ENCODE data around the gene OSBP2.

The OSBP2 gene

DNA sequence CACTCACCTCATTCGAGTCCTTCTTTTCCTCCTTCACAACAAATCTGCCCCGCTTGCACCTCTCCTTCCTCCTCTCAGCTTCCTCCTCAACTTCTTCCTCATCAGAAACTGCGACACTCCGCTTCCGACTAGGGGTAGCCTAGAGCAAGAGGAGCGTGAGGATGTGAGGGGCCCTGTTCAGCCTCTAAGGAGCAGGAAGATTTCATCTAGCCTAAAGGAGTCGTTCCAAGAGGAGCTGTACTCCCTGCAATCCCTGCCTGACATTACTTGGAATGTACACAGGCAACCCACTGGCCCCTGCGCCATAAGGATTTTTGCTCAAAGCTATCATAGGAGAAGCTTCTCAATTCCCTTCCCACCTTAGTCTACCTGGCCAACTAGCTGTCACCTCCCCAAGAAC is 239.4 kb downstream of the OSBP2 start:
- Histone ChIP-seq H3K4me3 (ENCODE audit: low read length) (no peak overlapping the region), H3K79me2 (ENCODE audit: low read length) (no peaks in the 10 kb centered on the region), H3K9ac (ENCODE audit: low read length) (no peak overlapping the region), H4K20me1 (ENCODE audit: insufficient read depth, low read length) (no peaks in the 10 kb centered on the region), H3K4me2 (ENCODE audit: low read length) (no peak overlapping the region), H3K36me3 (replicated peaks; ENCODE audit: low read depth, low read length) (peaks cover 84% of the 10 kb centered on the region), H3K9me3 (ENCODE audit: insufficient read depth, low read length) (no peaks in the 10 kb centered on the region), H3K27ac (ENCODE audit: low read length) (no peak overlapping the region), H2AFZ (ENCODE audit: low read depth, low read length) (no peak overlapping the region), H3K27me3 (ENCODE audit: low read depth, low read length) (no peaks in the 10 kb centered on the region), H3K4me1 (ENCODE audit: low read length) (no peaks in the 10 kb centered on the region)
- TF ChIP-seq, protein P1, sequence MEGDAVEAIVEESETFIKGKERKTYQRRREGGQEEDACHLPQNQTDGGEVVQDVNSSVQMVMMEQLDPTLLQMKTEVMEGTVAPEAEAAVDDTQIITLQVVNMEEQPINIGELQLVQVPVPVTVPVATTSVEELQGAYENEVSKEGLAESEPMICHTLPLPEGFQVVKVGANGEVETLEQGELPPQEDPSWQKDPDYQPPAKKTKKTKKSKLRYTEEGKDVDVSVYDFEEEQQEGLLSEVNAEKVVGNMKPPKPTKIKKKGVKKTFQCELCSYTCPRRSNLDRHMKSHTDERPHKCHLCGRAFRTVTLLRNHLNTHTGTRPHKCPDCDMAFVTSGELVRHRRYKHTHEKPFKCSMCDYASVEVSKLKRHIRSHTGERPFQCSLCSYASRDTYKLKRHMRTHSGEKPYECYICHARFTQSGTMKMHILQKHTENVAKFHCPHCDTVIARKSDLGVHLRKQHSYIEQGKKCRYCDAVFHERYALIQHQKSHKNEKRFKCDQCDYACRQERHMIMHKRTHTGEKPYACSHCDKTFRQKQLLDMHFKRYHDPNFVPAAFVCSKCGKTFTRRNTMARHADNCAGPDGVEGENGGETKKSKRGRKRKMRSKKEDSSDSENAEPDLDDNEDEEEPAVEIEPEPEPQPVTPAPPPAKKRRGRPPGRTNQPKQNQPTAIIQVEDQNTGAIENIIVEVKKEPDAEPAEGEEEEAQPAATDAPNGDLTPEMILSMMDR (IDR thresholded peaks at IDR 0.05; ENCODE audit: low read depth, low read length) = no peak
- no peak for TF ChIP-seq EZH2phosphoT487 (IDR thresholded peaks at IDR 0.05; ENCODE audit: low read depth)

DNA sequence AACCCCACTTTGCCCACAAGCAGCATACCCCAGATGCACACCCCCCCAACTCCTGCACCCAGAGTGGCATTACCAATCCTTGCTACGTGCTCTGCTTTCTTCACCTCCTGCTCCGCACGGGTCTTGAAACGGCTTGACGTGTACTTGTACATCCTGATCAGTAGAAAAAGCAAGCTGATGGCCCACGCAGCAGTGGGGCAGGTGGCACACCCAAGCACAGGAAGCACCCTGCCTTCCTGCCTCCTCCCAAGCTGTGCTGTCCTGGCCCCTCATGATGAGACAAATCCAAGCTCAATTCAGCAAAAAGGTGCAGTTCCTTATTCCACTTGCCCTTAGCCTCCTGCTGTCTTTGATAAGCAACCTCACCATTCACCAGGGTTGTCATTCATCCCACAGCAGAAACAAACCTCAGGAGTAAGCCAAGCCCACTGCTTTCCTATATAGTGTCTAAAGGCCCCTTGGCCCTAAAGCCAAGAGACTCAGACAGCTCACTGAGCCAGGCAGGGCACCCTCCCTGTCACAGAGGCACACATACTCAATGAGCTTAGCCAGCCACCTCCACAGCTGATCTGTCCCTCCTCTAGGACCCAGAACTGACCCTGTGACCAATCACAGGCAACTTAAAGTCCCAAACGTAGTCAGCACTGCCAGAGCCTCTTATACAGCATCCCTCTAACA is 246.2 kb downstream of the OSBP2 start:
- H3K9me3 ChIP-seq (ENCODE audit: insufficient read depth, low read length) = no peaks in the 10 kb centered on the region
- H3K79me2 ChIP-seq (ENCODE audit: low read length) = no peaks in the 10 kb centered on the region
- peaks cover 78% of the 10 kb centered on the region for H3K36me3 ChIP-seq (replicated peaks; ENCODE audit: low read depth, low read length)
- no peak overlapping the region for H2AFZ ChIP-seq (ENCODE audit: low read depth, low read length)
- no peak overlapping the region for H3K4me2 ChIP-seq (ENCODE audit: low read length)
- H3K9ac ChIP-seq (ENCODE audit: low read length) = no peak overlapping the region
- no peaks in the 10 kb centered on the region for H3K4me1 ChIP-seq (ENCODE audit: low read length)
- no peak overlapping the region for H3K27ac ChIP-seq (ENCODE audit: low read length)
- no peak overlapping the region for H3K4me3 ChIP-seq (ENCODE audit: low read length)
- TF ChIP-seq EZH2phosphoT487 (IDR thresholded peaks at IDR 0.05; ENCODE audit: low read depth) = no peak
- TF ChIP-seq, protein P1 (IDR thresholded peaks at IDR 0.05; ENCODE audit: low read depth, low read length) = no peak
- no peaks in the 10 kb centered on the region for H3K27me3 ChIP-seq (ENCODE audit: low read depth, low read length)
- 0 out of 2 replicates have a peak, but pooled peaks cover 2% of the 10 kb centered on the region for H4K20me1 ChIP-seq (ENCODE audit: insufficient read depth, low read length)

DNA sequence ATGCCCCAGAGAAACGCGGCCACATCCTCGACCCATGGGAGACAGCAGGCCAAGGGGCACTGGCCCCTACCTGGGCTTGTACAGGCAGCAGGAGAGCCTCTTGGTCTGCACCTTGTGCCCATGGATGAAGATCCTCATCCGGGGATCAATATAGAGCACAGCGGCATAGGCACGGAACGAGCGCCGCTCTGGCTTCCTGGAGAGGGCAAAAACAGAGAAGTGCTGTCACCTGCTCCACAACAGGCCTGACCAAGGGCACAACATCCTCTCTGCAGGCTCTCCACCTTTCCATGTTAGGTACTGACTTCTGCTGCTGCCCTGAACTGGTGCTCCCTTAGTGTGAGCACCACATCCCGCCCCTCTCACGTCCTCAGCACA is 246.7 kb downstream of the OSBP2 start:
- Histone ChIP-seq H3K4me1 (ENCODE audit: low read length) (no peaks in the 10 kb centered on the region), H3K27ac (ENCODE audit: low read length) (no peak overlapping the region), H3K4me3 (ENCODE audit: low read length) (no peak overlapping the region), H3K9ac (ENCODE audit: low read length) (no peak overlapping the region), H3K27me3 (ENCODE audit: low read depth, low read length) (no peaks in the 10 kb centered on the region), H3K36me3 (replicated peaks; ENCODE audit: low read depth, low read length) (peaks cover 78% of the 10 kb centered on the region), H3K9me3 (ENCODE audit: insufficient read depth, low read length) (no peaks in the 10 kb centered on the region), H3K79me2 (ENCODE audit: low read length) (no peaks in the 10 kb centered on the region), H4K20me1 (ENCODE audit: insufficient read depth, low read length) (0 out of 2 replicates have a peak, but pooled peaks cover 2% of the 10 kb centered on the region), H3K4me2 (ENCODE audit: low read length) (no peak overlapping the region), H2AFZ (ENCODE audit: low read depth, low read length) (no peak overlapping the region)
- TF ChIP-seq EZH2phosphoT487 (IDR thresholded peaks at IDR 0.05; ENCODE audit: low read depth) = no peak
- TF ChIP-seq, protein P1 (IDR thresholded peaks at IDR 0.05; ENCODE audit: low read depth, low read length) = no peak

DNA sequence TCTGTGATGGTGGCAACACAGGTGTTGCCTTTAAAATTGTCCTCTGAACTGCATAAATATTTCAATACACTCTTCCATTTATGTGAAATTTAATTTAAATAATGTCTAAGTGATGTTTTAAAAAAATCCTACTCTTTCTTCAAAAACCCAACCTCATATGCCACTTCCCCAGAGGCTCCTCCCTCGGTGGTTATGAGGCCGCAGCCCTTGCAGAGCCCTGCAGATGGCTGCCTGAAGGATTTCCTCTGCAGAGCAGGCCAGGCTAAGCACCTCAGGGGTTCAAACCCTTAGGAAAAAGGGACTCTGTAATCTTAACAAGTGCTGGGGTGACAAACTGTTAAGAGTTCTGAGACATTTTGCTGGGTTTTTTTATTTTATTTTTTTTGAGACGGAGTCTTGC is 248.7 kb downstream of the OSBP2 start:
- peaks cover 73% of the 10 kb centered on the region for H3K36me3 ChIP-seq (replicated peaks; ENCODE audit: low read depth, low read length)
- TF ChIP-seq, protein P1 (IDR thresholded peaks at IDR 0.05; ENCODE audit: low read depth, low read length) = no peak
- no peak for TF ChIP-seq EZH2phosphoT487 (IDR thresholded peaks at IDR 0.05; ENCODE audit: low read depth)

More for the DNA sequence above, 248.7 kb downstream of the OSBP2 start:
- H4K20me1 ChIP-seq (ENCODE audit: insufficient read depth, low read length) = 0 out of 2 replicates have a peak, but pooled peaks cover 2% of the 10 kb centered on the region
- H3K4me1 ChIP-seq (ENCODE audit: low read length) = peaks cover 5% of the 10 kb centered on the region; the same call in 1 of the 2 replicates
- H3K27me3 ChIP-seq (ENCODE audit: low read depth, low read length) = no peaks in the 10 kb centered on the region
- H3K4me3 ChIP-seq (ENCODE audit: low read length) = no peak overlapping the region
- no peak overlapping the region for H3K9ac ChIP-seq (ENCODE audit: low read length)
- no peak overlapping the region for H3K27ac ChIP-seq (ENCODE audit: low read length)
- no peaks in the 10 kb centered on the region for H3K79me2 ChIP-seq (ENCODE audit: low read length)
- no peak overlapping the region for H2AFZ ChIP-seq (ENCODE audit: low read depth, low read length)
- H3K4me2 ChIP-seq (ENCODE audit: low read length) = no peak overlapping the region
- H3K9me3 ChIP-seq (ENCODE audit: insufficient read depth, low read length) = no peaks in the 10 kb centered on the region

All from OCI-LY3 (cell line).